Fibroblast of the aortic adventitia (primary cell): ENCODE results near the gene ALAS1. TPM values are rescaled to one million over a fixed set of nuclear protein-coding genes. Genes with fewer than 3 reads are reported as not detected.
A peak's percentile ranks its signal among the peaks of the same experiment; 100 is the strongest.

Experiments
- DNase-seq: peaks from one replicate; pipeline ENCODE4 v3.0.0-alpha.2; 2010; ENCODE audit warnings: low read depth
- H3K4me3 ChIP-seq: 2 replicates; pipeline ENCODE4 v1.5.1; 2011; ENCODE audit warnings: low read depth, mild to moderate bottlenecking, control low read depth, low read length, moderate library complexity
- total RNA-seq: library from RNA; depleted of rRNA; stranded (reverse); fragments of >200 nt; gene quantifications from 2 replicates; pipeline ENCODE4 v1.2.3, GENCODE V29; 2012; ENCODE audit warnings: low replicate concordance
- TF ChIP-seq, protein P1 (sequence below): IDR thresholded peaks from 2 replicates; pipeline ENCODE4 v1.5.1; 2011; ENCODE audit warnings: mild to moderate bottlenecking, low read length, control low read depth, inconsistent platforms; ENCODE audit not compliant: insufficient read depth

ALAS1 gene
- total RNA-seq, 1 donor = 40.8 TPM

DNA sequence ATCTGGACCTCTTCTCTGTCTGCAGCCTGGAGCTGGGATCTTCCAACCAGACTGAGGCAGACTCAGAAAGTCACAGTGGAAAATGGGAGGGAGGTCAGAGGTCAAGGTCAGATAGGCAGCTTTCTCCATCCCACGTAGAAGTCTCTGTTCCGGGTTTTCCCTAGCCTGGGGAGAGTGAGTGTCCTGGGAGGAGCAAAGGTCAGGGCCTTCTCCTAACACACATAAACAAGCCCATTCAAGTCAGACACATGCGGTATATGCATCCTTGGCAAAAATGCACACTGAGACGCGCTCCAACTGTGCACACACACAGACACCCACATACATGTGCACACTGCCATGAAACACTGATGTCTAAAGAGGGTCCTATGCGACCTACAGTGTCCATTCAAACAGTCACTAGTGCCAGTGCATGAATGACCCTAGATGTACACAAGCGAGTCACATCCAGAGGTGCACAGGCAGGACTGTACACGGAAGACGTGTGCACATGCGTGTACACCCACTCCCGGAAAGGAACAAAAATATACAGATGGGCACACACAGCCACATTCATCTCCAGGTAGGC, 40.3 kb downstream of the ALAS1 start:
- no peak for DNase-seq
- H3K4me3 ChIP-seq = peak overlapping the region; percentile 78
- TF ChIP-seq, protein P1, sequence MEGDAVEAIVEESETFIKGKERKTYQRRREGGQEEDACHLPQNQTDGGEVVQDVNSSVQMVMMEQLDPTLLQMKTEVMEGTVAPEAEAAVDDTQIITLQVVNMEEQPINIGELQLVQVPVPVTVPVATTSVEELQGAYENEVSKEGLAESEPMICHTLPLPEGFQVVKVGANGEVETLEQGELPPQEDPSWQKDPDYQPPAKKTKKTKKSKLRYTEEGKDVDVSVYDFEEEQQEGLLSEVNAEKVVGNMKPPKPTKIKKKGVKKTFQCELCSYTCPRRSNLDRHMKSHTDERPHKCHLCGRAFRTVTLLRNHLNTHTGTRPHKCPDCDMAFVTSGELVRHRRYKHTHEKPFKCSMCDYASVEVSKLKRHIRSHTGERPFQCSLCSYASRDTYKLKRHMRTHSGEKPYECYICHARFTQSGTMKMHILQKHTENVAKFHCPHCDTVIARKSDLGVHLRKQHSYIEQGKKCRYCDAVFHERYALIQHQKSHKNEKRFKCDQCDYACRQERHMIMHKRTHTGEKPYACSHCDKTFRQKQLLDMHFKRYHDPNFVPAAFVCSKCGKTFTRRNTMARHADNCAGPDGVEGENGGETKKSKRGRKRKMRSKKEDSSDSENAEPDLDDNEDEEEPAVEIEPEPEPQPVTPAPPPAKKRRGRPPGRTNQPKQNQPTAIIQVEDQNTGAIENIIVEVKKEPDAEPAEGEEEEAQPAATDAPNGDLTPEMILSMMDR = no peak

- peak; percentile 74 for DNase-seq
- TF ChIP-seq, protein P1 = peak; percentile 56
- H3K4me3 ChIP-seq = peak within 1 kb of the TSS; percentile 78
These were observed 41.1 kb downstream of the ALAS1 start, which contains the start of gene TWF2 for GRCh38 chr3:52238761-52239701. Gene TWF2, minus strand, starts transcription at chr3:52239158. Its CDS starts 142 bp downstream, at chr3:52239016.

- TF ChIP-seq, protein P1 = no peak
- peak overlapping the region; percentile 78 for H3K4me3 ChIP-seq
- DNase-seq = peak; percentile 97
These were observed 42.3 kb downstream of the ALAS1 start for GRCh38 chr3:52240059-52240885.

DNA sequence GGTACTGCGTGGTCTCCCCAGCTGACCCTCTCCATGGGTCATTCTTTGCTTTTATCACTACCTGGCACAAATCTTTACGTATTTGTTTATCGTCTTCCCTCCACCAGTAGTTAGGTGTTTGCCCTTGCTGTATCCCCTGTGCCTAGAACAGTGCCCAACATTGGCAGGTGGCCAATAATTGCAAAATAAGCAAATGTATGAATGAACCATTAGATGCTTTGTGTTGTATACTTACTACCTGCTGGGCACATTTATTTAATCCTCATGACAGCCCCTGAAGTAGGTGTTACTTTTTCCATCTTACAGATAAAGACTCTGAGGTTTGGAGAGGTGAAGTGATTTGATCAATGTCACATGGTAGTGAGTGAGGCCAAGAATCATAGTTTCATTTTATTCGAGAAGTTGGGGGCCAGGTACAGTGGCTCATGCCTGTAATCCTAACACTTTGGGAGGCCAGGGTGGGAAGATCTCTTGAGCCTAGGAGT, 43.0 kb downstream of the ALAS1 start:
- TF ChIP-seq, protein P1 = no peak
- DNase-seq = no peak

DNA sequence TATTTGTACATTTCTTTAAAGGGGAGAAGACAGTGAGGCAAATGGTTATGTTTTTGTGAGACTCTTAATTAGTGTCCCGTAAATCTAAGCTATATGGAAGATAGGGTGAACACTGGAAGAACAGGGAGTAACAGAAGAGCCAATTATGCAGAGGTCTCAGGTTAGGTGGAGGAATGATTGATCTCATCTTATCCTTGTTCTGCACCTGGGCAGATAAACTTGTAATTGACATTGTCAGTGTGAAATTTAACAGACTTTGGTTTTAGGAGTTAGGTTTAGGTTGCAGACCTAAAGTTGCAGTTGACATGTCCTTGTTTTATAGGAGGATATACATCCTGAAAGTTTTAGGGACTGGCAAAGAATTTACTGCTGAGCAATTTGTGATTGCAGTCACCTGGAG, 44.1 kb downstream of the ALAS1 start:
- TF ChIP-seq, protein P1 = no peak
- H3K4me3 ChIP-seq = no peak overlapping the region
- no peak for DNase-seq

More for the DNA sequence above, 43.0 kb downstream of the ALAS1 start:
- H3K4me3 ChIP-seq = no peak overlapping the region

DNA sequence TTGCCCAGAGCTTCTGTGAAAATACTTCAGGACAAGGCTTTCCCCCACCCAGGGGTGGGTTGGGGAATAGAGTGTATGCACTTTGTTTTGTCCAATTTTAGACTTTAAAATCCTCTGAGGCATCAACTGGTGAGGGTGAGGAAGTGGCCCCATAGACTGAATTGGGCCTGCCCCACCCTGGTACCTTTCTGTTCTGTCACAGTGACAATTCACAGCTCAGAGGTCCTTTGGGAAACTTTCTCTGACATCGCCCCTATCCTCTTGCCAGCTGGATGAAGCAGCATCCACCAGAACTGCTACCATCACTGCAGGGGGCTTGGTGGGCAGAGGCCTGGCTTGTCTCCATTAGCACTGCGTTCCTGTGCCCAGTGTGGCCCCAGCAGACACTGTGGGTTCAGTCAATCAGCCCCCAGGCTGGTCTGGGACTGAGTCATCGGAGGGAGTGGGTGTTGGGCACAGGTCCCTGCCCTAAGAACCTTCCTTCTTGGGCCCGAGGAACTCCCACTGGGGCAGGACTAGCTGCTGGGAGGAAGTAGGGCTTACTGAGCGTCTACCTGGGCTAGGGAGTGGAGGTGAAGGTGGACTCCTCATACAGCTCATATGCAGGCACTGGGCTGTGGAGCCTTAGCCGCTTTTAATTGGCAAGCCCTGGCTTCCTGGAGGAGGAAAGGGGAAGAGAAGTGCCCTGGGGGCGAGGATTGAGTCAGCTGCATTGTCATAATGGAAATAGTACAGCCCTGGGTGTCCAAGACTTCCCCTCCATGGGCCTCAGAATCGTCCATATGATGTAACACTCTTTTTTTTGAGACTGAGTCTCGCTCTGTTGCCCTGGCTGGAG, 46.0 kb downstream of the ALAS1 start:
- TF ChIP-seq, protein P1 = no peak
- H3K4me3 ChIP-seq = no peak overlapping the region
- peak; percentile 38 for DNase-seq
